Hepatocyte (in vitro differentiated cells): ENCODE measurements around the gene THOP1. TPM values are rescaled to one million over a fixed set of nuclear protein-coding genes. Genes with fewer than 3 reads are reported as not detected.

Experiments
- DNase-seq: peaks from one replicate; pipeline ENCODE4 v3.0.0-alpha.2; 2016; ENCODE audit warnings: low spot score
- H2AFZ ChIP-seq: fragments of 200-600 bp; sonication (generic); 2 replicates; pipeline ENCODE4 v1.6.0; 2016; ENCODE audit warnings: antibody characterized with exemption, mild to moderate bottlenecking
- H3K27ac ChIP-seq: fragments of 200-600 bp; sonication (generic); 2 replicates; pipeline ENCODE4 v1.5.1; 2016; ENCODE audit warnings: mild to moderate bottlenecking
- H3K27me3 ChIP-seq: fragments of 200-600 bp; sonication (generic); 2 replicates; pipeline ENCODE4 v1.6.1; 2016
- H3K36me3 ChIP-seq: fragments of 200-600 bp; sonication (generic); replicated peaks from 2 replicates; pipeline ENCODE4 v1.5.1; 2016; ENCODE audit warnings: low read depth; ENCODE audit not compliant: insufficient read depth
- H3K4me1 ChIP-seq: fragments of 200-600 bp; sonication (generic); 2 replicates; pipeline ENCODE4 v1.5.1; 2016; ENCODE audit warnings: mild to moderate bottlenecking, moderate library complexity; ENCODE audit not compliant: insufficient read depth
- H3K4me2 ChIP-seq: fragments of 200-600 bp; sonication (generic); 2 replicates; pipeline ENCODE4 v1.6.0; 2016
- H3K4me3 ChIP-seq: fragments of 200-600 bp; sonication (generic); 2 replicates; pipeline ENCODE4 v1.5.1; 2016; ENCODE audit warnings: mild to moderate bottlenecking
- H3K79me2 ChIP-seq: fragments of 200-600 bp; sonication (generic); 2 replicates; pipeline ENCODE4 v1.6.0; 2017; ENCODE audit warnings: mild to moderate bottlenecking
- H3K9me2 ChIP-seq: fragments of 200-600 bp; sonication (generic); replicated peaks from 2 replicates; pipeline ENCODE4 v1.6.0; 2017; ENCODE audit warnings: mild to moderate bottlenecking; ENCODE audit not compliant: insufficient read depth
- H3K9me3 ChIP-seq: fragments of 200-600 bp; sonication (generic); 2 replicates; pipeline ENCODE4 v1.5.1; 2016; ENCODE audit warnings: low read depth, mild to moderate bottlenecking
- H4K20me1 ChIP-seq: fragments of 200-600 bp; sonication (generic); 2 replicates; pipeline ENCODE4 v1.6.0; 2016; ENCODE audit warnings: mild to moderate bottlenecking; ENCODE audit not compliant: insufficient read depth, poor library complexity, severe bottlenecking
- EZH2 ChIP-seq: fragments of 200-600 bp; sonication (generic); IDR thresholded peaks from 2 replicates; pipeline ENCODE4 v1.6.1; 2016; ENCODE audit warnings: antibody characterized with exemption, mild to moderate bottlenecking, borderline replicate concordance
- EZH2phosphoT487 ChIP-seq: fragments of 200-600 bp; sonication (generic); IDR thresholded peaks from one replicate; pipeline ENCODE4 v1.6.1; 2018; ENCODE audit warnings: antibody characterized with exemption, mild to moderate bottlenecking, low read depth, moderate library complexity; ENCODE audit not compliant: unreplicated experiment, severe bottlenecking
- WGBS: methylation state at CpG from one replicate; pipeline ENCODE4 v1.1.6; 2016; ENCODE audit warnings: low lambda C conversion rate; ENCODE audit errors: missing lambda C conversion rate; 5-methylcytosine and 5-hydroxymethylcytosine counted together
- polyA plus RNA-seq: library from polyadenylated mRNA; unstranded; fragments of >200 nt; fragmentation: Nextera tagmentation; extraction: Ambion mirVana; gene quantifications from 2 replicates; pipeline ENCODE4 v1.2.1, GENCODE V29; 2016
- total RNA-seq: library from RNA; depleted of rRNA; stranded (reverse); fragments of >200 nt; gene quantifications from 2 replicates; pipeline ENCODE4 v1.2.3, GENCODE V29; 2014
- TF ChIP-seq, protein P1 (sequence below): fragments of 200-600 bp; sonication (generic); IDR thresholded peaks from 2 replicates; pipeline ENCODE4 v1.5.1; 2016; ENCODE audit warnings: antibody characterized with exemption, mild to moderate bottlenecking; ENCODE audit not compliant: poor library complexity

Gene THOP1
- total and polyA plus RNA-seq, 2 experiments from 2014 or later: 61.4 to 64.3 TPM

DNA sequence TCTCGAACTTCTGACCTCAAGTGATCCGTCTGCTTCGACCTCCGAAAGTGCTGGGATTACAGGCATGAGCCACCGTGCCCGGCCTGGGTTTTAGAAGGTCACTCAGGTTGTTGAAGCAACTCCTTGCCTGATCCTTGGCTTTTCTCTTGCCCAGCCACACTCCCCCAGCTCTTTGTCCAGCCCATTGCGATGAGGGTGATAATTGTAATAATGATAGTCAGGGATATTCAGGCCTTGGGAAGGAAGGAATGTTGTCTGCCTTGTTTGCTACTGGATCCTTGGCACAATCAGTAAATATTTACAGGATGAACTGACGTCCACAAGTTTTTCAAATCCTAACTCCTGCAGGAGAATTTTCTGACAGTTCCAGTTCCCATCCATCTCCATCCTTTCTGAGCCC is 1.8 kb downstream of the THOP1 start:
- Histone ChIP-seq H3K4me1 (peaks cover 17% of the 10 kb centered on the region), H2AFZ (no peak overlapping the region), H3K79me2 (peaks cover 48% of the 10 kb centered on the region), H3K4me3 (no peak overlapping the region), H3K27me3 (no peaks in the 10 kb centered on the region), H4K20me1 (peaks cover under 1% of the 10 kb centered on the region), H3K9me2 (no peaks in the 10 kb centered on the region), H3K27ac (no peak overlapping the region), H3K36me3 (no peaks in the 10 kb centered on the region), H3K9me3 (no peaks in the 10 kb centered on the region), H3K4me2 (no peak overlapping the region)
- no peak for DNase-seq
- TF ChIP-seq, protein P1, sequence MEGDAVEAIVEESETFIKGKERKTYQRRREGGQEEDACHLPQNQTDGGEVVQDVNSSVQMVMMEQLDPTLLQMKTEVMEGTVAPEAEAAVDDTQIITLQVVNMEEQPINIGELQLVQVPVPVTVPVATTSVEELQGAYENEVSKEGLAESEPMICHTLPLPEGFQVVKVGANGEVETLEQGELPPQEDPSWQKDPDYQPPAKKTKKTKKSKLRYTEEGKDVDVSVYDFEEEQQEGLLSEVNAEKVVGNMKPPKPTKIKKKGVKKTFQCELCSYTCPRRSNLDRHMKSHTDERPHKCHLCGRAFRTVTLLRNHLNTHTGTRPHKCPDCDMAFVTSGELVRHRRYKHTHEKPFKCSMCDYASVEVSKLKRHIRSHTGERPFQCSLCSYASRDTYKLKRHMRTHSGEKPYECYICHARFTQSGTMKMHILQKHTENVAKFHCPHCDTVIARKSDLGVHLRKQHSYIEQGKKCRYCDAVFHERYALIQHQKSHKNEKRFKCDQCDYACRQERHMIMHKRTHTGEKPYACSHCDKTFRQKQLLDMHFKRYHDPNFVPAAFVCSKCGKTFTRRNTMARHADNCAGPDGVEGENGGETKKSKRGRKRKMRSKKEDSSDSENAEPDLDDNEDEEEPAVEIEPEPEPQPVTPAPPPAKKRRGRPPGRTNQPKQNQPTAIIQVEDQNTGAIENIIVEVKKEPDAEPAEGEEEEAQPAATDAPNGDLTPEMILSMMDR: no peak
- TF ChIP-seq EZH2: no peak
- no peak for TF ChIP-seq EZH2phosphoT487
- 91% methylated on average over 8 of the region's 8 CpGs for WGBS

DNA sequence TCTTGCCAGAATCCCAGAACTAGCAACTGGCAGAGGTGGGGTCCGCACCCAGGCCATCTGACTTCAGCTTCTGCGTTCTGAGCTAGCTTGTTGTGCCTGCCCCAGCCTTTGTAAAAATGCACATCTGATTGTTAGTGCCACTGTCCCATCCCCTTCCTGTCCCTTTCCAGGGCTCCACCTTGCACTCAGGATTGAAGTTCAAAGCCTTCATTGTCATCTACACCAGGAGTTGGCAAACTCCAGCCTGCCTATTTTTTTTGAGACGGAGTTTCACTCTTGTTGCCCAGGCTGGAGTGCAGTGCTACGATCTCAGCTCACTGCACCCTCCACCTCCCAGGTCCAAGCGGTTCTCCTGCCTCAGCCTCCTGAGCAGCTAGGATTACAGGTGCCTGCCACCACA is 2.9 kb downstream of the THOP1 start:
- H3K27ac ChIP-seq: no peak overlapping the region
- no peaks in the 10 kb centered on the region for H3K9me3 ChIP-seq
- no peak overlapping the region for H3K4me2 ChIP-seq
- no peaks in the 10 kb centered on the region for H3K36me3 ChIP-seq
- 96% methylated on average over 5 of the region's 5 CpGs for whole genome bisulfite sequencing
- H3K4me3 ChIP-seq: no peak overlapping the region
- DNase-seq: no peak
- no peaks in the 10 kb centered on the region for H3K9me2 ChIP-seq
- H4K20me1 ChIP-seq: no peaks in the 10 kb centered on the region
- H2AFZ ChIP-seq: no peak overlapping the region
- no peaks in the 10 kb centered on the region for H3K27me3 ChIP-seq
- TF ChIP-seq EZH2phosphoT487 (no peak), EZH2 (no peak)
- TF ChIP-seq, protein P1: no peak
- peaks cover 39% of the 10 kb centered on the region for H3K79me2 ChIP-seq
- H3K4me1 ChIP-seq: peaks cover 17% of the 10 kb centered on the region

DNA sequence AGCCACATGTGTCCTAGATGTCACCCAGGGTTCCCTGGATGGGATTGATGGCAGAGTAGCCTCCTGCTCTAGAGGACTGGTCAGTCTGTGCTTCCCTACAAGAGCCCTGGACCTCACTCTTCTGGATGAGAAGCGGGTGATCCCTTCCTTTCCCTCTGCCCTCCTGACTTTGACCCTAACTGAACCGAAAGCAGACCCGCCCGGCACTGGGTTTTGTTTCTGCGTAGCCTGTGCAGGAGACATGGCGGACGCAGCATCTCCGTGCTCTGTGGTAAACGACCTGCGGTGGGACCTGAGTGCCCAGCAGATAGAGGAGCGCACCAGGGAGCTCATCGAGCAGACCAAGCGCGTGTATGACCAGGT is 4.9 kb downstream of the THOP1 start:
- no peaks in the 10 kb centered on the region for H3K9me3 ChIP-seq
- no peak overlapping the region for H3K4me3 ChIP-seq
- H3K4me1 ChIP-seq: peaks cover 6% of the 10 kb centered on the region
- no peaks in the 10 kb centered on the region for H3K36me3 ChIP-seq
- H4K20me1 ChIP-seq: no peaks in the 10 kb centered on the region
- TF ChIP-seq EZH2phosphoT487 (no peak), EZH2 (no peak)
- TF ChIP-seq, protein P1: no peak
- no peak overlapping the region for H3K27ac ChIP-seq
- no peak for DNase-seq
- no peak overlapping the region for H2AFZ ChIP-seq
- no peaks in the 10 kb centered on the region for H3K9me2 ChIP-seq
- H3K27me3 ChIP-seq: no peaks in the 10 kb centered on the region
- H3K4me2 ChIP-seq: no peak overlapping the region
- WGBS: 90% methylated on average over 13 of the region's 14 CpGs
- peaks cover 36% of the 10 kb centered on the region for H3K79me2 ChIP-seq
